ENCODE measurements around the gene CFP. TPM values are rescaled to one million over a fixed set of nuclear protein-coding genes. Genes with fewer than 3 reads are reported as not detected.

Gene CFP
- polyA plus RNA-seq, 3 donors: 461 to 498 (median 491) TPM

DNA sequence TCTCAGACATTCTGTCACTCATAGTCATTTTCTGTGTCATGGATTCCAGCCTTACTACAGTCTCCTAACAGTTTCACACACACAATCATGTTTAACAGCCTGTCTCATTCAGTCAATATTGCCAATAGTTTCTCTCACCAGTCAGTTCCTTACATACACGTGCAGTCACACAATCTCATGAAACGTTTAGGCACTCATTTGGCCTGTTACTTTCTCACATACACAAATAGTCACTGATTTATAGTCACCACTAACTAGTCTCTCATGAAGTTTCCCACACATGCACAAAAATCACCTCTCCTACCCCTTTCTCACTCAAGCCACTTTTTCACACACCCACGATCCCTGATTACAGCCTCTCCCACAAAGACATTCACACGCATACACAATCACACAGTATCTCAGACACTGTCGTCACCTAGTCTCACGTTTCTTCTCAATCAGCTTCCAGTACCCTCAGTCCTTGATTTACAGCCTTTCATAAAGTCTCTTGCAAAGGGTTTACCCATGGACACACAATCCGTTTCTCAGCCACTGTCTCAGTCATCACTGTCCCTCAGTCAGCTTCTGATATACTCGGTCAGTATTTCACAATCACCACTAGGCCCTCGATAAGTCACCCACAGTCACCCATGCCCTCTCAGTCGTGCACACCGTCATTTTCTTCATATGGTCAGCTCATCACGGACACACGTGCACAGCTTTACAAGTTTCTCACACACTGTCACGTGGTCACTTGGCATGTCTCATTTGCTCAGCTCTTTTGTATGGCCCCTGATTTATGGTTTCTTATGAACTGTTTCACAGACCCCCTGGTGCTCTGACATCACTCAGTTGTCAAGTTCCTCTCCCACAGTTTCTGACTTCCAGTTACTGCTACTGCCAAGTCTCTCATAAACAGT lies 4.2 kb upstream of the CFP start:
- H3K4me1 Mint-ChIP-seq: peaks cover 42% of the 10 kb centered on the region
- peaks cover 22% of the 10 kb centered on the region for H3K79me2 ChIP-seq (ENCODE audit: insufficient read depth, low read length)
- H3K4me3 Mint-ChIP-seq: no peak overlapping the region
- H3K4me2 ChIP-seq (replicated peaks; ENCODE audit: extremely low read depth, low read length, poor library complexity, severe bottlenecking): peak overlapping the region; percentile 31
- peak overlapping the region in 2 of 3 experiments; percentile 30 to 41 for H3K4me3 ChIP-seq (replicated peaks in 1 of 3; ENCODE audit: low read depth in 2 of 3, low read length in 3 of 3)
- 48% methylated on average over 10 of the region's 14 CpGs for WGBS (ENCODE audit: insufficient coverage)
- peaks cover 0 to 8% (median 2%) of the 10 kb centered on the region in 7 donors for H3K9me3 Mint-ChIP-seq
- peak overlapping the region; percentile 74 for H3K9ac ChIP-seq (ENCODE audit: insufficient read depth, low read length, poor library complexity, severe bottlenecking)
- DNase-seq: peak; percentile 85 to 97 (median 88)
- no peaks in the 10 kb centered on the region for H3K27me3 ChIP-seq (ENCODE audit: control insufficient read depth in 2 of 2, insufficient read depth in 2 of 2, low read length in 2 of 2)
- H2AFZ ChIP-seq (ENCODE audit: insufficient read depth, low read depth, low read length, poor library complexity, severe bottlenecking): no peak overlapping the region
- peaks cover 8 to 11% of the 10 kb centered on the region in 2 donors for H3K36me3 Mint-ChIP-seq
- TF ChIP-seq, protein P1, sequence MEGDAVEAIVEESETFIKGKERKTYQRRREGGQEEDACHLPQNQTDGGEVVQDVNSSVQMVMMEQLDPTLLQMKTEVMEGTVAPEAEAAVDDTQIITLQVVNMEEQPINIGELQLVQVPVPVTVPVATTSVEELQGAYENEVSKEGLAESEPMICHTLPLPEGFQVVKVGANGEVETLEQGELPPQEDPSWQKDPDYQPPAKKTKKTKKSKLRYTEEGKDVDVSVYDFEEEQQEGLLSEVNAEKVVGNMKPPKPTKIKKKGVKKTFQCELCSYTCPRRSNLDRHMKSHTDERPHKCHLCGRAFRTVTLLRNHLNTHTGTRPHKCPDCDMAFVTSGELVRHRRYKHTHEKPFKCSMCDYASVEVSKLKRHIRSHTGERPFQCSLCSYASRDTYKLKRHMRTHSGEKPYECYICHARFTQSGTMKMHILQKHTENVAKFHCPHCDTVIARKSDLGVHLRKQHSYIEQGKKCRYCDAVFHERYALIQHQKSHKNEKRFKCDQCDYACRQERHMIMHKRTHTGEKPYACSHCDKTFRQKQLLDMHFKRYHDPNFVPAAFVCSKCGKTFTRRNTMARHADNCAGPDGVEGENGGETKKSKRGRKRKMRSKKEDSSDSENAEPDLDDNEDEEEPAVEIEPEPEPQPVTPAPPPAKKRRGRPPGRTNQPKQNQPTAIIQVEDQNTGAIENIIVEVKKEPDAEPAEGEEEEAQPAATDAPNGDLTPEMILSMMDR (IDR thresholded peaks at IDR 0.05): no peak
- intact Hi-C loops (cut with micrococcal nuclease): loop anchor here (5.0 kb wide), 2 partner anchors 52 to 57 kb away; partner anchors contain the start of gene TIMP1 (in 1 of the 2)
- H4K20me1 ChIP-seq (ENCODE audit: insufficient read depth, low read length): no peaks in the 10 kb centered on the region
- peaks cover 81 to 83% of the 10 kb centered on the region in 2 donors for H3K4me1 ChIP-seq (ENCODE audit: control insufficient read depth in 1 of 2, insufficient read depth in 2 of 2, low read length in 2 of 2)
- no peak overlapping the region for H3K27ac Mint-ChIP-seq
- H3K27ac ChIP-seq (ENCODE audit: low read depth in 1 of 2, low read length in 2 of 2): peak overlapping the region; percentile 91 to 96
- H3K9me3 ChIP-seq (replicated peaks in 1 of 2; ENCODE audit: control insufficient read depth in 1 of 2, insufficient read depth in 1 of 2, low read length in 2 of 2): no peaks in the 10 kb centered on the region
- peaks cover 4 to 7% of the 10 kb centered on the region in 2 donors for H3K36me3 ChIP-seq (replicated peaks in 1 of 2; ENCODE audit: control insufficient read depth in 1 of 2, insufficient read depth in 2 of 2, low read length in 2 of 2)
- peaks cover 0 to 3% (median 2%) of the 10 kb centered on the region in 3 donors for H3K27me3 Mint-ChIP-seq (ENCODE audit: low read depth in 3 of 3)

DNA sequence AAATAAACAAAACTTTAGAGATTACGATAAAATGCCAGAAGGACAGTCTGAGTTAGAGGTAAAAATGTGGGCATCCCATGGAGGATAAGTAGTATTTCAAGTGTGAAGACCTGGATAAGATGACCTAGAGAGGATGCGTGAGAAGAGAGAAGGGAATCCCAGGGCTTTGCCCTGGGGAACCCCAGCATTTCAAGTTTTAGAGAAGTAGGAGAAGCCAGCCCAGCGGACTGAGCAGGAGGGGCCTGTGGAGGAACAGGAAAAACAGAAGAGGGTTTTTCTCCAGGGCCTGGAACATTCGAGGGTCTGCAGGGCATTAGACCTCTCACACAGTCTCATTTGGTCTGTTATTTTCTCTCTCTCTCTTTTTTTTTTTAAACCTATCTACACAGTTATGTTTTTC lies 2.9 kb upstream of the CFP start:
- 0% methylated on average over 1 of the region's 4 CpGs for WGBS (ENCODE audit: insufficient coverage)
- Histone ChIP-seq H3K9me3 (replicated peaks in 1 of 2; ENCODE audit: control insufficient read depth in 1 of 2, insufficient read depth in 1 of 2, low read length in 2 of 2) (no peaks in the 10 kb centered on the region), H3K4me3 (replicated peaks in 1 of 3; ENCODE audit: low read depth in 2 of 3, low read length in 3 of 3) (peak overlapping the region in 1 of 3 experiments; percentile 41), H2AFZ (ENCODE audit: insufficient read depth, low read depth, low read length, poor library complexity, severe bottlenecking) (no peak overlapping the region), H3K27me3 (ENCODE audit: control insufficient read depth in 2 of 2, insufficient read depth in 2 of 2, low read length in 2 of 2) (no peaks in the 10 kb centered on the region), H3K4me2 (replicated peaks; ENCODE audit: extremely low read depth, low read length, poor library complexity, severe bottlenecking) (peak overlapping the region; percentile 31), H4K20me1 (ENCODE audit: insufficient read depth, low read length) (peaks cover 7% of the 10 kb centered on the region), H3K36me3 (replicated peaks in 1 of 2; ENCODE audit: control insufficient read depth in 1 of 2, insufficient read depth in 2 of 2, low read length in 2 of 2) (peaks cover 6 to 7% of the 10 kb centered on the region in 2 donors), H3K27ac (ENCODE audit: low read depth in 1 of 2, low read length in 2 of 2) (peak overlapping the region; percentile 91 to 96), H3K9ac (ENCODE audit: insufficient read depth, low read length, poor library complexity, severe bottlenecking) (peak overlapping the region; percentile 74), H3K4me1 (ENCODE audit: control insufficient read depth in 1 of 2, insufficient read depth in 2 of 2, low read length in 2 of 2) (peaks cover 87 to 90% of the 10 kb centered on the region in 2 donors), H3K79me2 (ENCODE audit: insufficient read depth, low read length) (peaks cover 35% of the 10 kb centered on the region)
- H3K4me3 Mint-ChIP-seq: peak overlapping the region; percentile 16 to 64
- TF ChIP-seq, protein P1 (IDR thresholded peaks at IDR 0.05): no peak
- H3K36me3 Mint-ChIP-seq: peaks cover 13 to 19% of the 10 kb centered on the region in 2 donors
- peaks cover 0 to 4% (median 0%) of the 10 kb centered on the region in 7 donors for H3K9me3 Mint-ChIP-seq
- H3K4me1 Mint-ChIP-seq: peaks cover 47% of the 10 kb centered on the region
- peak; percentile 81 to 91 (median 84) for DNase-seq
- intact Hi-C loops (cut with micrococcal nuclease): loop anchor here (5.0 kb wide), 2 partner anchors 50 to 55 kb away; partner anchors contain the start of gene TIMP1 (in 1 of the 2)
- H3K27ac Mint-ChIP-seq: peak overlapping the region in 1 of 7 donors; percentile 85
- H3K27me3 Mint-ChIP-seq (ENCODE audit: low read depth in 3 of 3): peaks cover 0 to 4% (median 0%) of the 10 kb centered on the region in 3 donors
